NCI-H69 (cell line): Measurements from ENCODE around the gene TMEM269.

Experiments
- DNase-seq: peaks from one replicate; lab custom pipeline; 2025; lab: John Stamatoyannopoulos, UW

Gene TMEM269

DNA sequence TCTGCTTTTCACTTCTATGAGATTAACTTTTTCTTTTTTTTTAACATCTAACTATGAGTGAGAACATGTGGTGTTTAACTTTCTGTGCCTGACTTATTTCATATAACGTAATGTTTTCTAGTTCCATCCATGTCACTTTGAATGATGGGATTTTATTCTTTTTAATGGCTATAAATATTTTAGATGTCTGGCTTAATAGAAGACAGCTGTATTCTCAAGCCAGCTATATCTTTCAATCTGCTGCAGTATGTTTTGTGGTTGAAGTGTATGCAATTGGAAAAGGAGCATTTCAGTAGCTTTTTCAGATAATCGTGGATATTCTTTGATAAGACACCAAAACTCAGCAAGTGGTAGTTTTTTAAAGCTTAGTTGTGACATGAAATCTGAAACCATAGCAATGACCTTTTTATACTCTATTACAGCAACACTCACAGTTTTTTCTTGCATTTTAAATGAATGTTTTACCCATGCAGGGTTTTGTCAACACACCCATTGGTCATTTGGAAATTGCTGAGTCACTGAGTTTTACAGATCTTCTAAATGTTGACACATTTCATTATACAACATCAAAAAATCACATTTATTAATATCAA lies 38.1 kb downstream of the TMEM269 start:
- DNase-seq = peak; percentile 26

GRCh38 chr1:42824481-42825035 lies 39.8 kb downstream of the TMEM269 start:
- DNase-seq = no peak

GRCh38 chr1:42825036-42825851 lies 40.5 kb downstream of the TMEM269 start:
- DNase-seq = no peak

DNA sequence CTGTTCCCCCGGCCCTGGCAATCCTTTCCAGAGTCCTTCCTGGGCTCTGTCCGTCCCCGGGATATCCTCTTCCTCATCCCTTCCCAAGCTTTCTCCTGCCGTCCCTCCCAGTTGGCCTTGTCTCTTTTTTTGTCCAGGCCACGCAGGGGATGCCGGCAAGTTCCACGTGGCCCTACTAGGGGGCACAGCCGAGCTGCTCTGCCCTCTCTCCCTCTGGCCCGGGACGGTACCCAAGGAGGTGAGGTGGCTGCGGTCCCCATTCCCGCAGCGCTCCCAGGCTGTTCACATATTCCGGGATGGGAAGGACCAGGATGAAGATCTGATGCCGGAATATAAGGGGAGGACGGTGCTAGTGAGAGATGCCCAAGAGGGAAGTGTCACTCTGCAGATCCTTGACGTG lies 45.8 kb downstream of the TMEM269 start:
- DNase-seq = no peak

DNA sequence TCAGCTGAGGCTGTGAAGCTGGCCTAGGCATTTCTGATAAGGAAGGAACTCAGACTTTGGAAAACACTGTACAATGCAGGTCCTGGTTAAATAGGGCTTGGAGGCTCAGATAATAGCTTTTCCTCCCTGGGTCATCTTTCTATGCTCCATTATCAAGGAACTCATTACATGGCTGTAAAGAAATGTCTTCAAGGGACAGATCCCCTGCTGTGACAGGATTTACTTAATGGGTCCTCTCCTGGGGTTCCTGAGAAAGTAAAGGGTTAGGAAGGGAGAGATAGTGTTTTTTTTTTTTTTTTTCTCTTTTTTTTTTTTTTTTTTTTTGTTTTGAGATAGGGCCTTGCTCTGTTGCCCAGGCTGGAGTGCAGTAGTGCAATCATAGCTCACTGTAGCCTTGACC lies 46.5 kb downstream of the TMEM269 start:
- DNase-seq = no peak

DNA sequence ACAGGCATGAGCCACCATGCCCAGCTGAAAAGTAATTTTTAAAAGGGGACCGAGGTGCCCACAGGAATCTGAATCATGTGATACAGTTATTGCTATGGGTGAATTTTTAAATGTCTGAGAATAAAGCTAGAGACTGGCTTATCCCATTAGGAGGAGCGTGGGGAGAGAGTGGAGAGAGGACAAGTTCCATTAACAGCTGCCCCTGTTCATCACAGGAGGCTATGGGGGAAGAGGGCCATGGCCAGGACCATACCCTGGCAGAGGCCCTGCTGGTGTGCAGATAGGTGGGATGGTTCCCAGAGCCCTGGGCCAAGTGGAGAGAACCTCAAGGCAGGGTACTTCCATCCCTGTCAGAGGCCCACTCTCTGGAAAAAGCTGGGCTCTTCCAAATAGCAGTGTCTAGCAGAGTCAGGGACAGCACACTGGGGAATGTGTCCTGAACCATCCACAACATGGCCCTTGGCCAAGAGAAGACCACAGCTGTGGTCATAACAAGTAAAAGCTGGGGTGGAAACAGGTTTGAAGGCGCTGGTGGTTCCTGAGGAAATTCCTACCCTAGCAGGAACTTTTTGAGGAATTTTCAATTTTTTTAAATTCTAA lies 48.0 kb downstream of the TMEM269 start:
- DNase-seq = no peak

DNA sequence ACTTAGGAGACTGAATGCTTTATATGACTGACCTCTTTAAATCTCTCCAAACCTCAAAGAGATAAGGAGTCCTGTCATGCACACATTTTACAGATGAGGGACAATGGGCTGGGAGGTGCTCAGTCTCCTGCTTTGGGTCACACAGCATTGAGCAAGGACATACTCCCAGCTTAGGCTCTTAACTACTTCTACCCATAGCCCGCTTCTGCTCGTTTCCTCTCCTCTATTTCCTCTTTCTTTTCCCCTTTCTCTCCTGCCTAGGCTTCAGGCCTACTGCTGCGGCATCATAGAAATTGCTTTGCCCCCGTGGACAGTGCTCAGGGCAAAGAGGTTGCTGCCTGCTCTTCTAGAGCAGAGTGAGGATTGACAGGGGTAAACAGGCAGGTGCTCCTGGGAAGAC lies 49.2 kb downstream of the TMEM269 start:
- DNase-seq = no peak

DNA sequence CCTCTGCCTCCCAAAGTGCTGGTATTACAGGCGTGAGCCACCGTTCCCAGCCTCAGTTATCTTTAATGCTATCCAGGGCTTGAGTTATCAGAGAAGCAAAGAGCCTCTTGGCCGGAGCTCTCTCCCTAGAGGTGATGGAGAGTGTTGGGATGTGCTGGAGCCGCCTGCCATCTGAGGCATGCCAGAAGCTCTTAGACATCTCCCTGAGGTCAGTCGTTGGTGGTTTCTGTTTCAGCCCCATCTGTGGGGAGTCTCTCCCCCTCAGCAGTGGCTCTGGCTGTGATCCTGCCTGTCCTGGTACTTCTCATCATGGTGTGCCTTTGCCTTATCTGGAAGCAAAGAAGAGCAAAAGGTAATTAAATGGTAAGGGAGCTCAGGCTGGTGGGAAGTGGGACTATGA lies 50.0 kb downstream of the TMEM269 start:
- no peak for DNase-seq

DNA sequence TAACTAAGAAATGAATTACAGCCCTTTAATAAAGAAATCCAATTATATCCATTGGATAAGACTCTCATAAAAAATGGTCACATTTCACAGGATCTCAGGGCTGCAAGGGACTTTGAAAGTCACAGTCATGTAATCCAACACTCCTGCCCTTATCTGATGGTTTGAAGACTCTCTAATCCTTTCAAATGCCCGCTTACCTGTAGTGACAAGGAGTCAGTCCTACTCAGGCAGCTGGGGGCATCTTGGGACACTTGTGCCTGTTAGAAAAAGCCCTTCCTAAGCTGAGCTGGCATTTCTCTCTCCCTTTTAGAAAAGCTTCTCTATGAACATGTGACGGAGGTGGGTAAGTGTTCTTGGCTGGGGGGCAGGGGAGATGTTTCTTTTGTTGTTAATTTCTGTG lies 50.6 kb downstream of the TMEM269 start:
- DNase-seq = no peak

DNA sequence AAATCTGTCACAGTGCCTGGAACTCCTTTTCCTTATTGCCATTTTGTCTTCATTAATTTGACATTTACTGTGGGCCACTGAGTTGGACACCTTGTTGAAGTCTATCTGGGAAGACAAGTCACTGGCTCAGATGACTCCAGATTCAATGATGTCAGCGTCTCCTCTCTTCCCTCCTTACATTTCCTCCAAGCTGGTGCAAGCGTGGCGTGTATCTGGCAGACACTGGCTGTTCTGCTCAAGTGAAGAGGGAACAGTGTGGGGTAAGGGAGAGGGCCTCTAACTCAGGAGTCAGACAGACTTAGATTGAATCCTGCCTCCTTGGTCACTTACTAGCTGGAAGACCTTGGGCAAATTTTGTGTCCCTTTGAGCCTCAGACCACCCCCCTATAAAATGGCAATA lies 52.9 kb downstream of the TMEM269 start:
- no peak for DNase-seq

- no peak for DNase-seq
Measured at GRCh38 chr1:42838482-42839190, 53.8 kb downstream of the TMEM269 start.

DNA sequence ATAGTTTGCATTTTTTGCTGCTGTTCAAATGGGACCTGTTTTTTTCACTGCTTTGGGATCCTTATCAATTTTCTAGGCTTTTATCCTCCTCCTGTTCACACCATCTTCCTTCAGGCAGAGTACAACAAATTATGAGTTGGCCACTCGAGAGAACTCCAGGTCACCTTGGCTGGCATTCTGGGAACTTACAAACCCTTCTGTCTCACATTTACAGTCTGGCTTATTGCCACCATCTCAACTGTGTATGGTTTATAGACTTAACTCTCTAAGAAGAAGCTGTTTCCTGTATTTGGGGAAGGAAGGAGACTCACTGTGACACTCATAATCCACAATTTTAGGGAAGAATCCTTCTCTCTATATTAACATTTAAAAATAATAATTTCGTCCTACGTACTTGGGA lies 56.2 kb downstream of the TMEM269 start:
- DNase-seq = no peak

DNA sequence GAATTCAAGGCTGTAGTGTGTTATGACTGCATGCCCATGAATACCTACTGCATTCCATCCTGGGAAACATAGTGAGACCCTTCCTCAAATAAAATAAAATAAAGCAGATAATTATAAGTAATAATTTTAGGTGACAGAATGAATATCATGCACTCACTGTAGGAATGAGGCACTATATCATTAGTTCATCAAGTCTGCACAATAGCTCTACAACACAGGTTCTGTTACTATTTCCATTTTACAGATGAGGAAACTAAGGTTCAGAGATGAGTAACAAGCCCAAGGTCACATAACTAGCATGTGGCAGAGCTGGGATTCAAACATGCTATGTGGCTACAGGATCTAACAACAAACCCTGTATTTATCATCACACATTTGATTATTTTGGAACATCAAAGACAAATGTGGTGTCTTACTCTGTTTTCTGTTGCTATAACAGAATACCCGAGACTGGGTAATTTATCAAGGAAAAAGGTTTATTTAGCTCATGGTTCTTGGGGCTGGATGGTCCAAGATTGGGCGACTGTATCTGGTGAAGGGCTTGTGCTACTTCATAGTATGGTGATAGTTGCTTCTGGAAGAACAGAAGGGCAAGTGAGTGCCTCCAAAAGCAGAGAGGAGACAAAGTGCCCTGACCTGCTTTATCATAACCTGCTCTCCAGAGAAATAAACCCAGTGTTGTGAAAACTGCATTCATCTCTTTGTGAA lies 56.8 kb downstream of the TMEM269 start:
- DNase-seq = no peak

DNA sequence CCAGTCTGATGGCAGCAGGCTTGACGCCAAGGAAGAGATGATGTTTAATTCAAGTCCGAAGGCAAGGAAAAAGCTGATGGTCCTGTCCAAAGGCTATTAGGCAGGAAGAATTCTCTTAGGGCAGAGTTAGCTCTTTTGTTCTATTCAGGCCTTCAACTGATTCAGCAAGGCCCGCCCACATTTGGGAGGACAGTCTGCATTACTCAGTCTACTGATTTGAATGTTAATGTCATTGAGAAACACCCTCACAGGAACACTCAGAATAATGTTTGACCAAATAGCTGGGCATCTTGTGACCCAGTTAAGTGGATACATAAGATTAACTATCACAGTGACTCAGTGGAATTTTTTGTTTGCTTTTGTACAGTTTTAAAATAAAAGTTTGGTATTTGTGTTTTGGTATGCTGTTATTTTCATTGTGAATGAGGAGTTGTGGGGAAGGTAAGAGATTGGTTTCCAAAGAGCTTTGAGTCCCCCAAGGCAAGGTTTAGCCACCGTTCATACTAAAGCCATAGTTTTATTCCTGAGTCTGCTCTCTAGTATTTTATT lies 59.9 kb downstream of the TMEM269 start:
- DNase-seq = no peak

DNA sequence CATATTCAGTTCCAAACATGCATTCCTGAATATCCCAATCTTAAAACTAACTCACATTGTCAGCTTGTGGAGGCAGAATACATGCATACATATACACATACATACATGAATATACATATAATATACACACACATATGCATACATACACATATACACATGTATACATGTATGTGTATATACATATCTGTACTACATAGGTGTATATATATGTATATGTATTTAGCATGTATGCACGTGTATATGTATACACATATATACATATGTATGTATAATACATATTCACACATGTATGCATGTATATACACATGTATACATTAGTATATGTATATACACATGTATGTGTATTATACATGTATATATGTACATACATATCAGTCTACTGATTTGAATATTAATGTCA lies 60.4 kb downstream of the TMEM269 start:
- no peak for DNase-seq

- DNase-seq = peak; percentile 17
Measured at GRCh38 chr1:42845866-42846256, 61.1 kb downstream of the TMEM269 start.

DNA sequence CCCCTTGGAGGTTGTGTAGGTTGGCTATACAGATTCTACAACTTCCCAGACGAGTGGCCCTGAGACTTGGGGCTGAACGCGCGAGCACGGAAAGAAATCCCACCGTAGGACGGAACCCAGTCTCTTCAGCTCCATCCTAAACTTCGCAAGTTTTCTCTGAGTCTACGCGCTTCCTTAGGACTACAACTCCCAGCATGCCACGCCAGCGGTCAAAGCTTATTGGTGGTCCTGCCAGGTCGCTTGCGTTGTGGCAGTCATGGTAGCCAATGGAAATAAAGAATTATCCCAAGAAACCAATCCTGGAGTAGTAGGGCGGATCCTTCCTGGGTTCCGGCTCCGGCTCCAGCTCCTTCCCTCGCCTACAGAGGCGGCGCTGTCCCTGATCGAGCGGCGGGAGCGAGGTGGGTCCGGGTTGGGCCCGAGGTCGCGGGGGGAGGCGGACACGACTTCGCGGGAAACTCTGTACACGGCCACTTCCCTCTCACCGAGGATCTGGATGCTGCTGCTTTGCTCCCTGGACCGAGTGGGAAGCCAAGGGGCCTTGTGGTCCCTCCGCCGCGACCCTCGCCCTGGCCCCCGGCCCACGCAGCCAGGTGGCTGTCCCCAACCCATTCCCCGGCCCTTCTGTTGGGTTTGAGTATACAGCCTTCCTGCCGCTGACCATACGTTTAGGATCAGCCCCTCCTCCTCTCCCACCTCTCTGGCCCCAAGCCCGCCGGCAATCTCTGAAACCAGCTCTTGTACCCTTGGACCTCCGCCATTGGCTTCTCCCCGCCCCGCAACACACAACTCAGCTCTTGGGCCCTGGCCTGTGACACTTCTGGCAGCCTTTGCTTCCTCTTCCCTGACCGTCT lies 61.7 kb downstream of the TMEM269 start, which contains the start of gene ZNF691:
Gene ZNF691 (plus strand): TSS at position 357 of the 854 bp plus-strand sequence. CDS start 3,046 bp downstream, outside the sequence.
- peak; percentile 95 for DNase-seq

DNA sequence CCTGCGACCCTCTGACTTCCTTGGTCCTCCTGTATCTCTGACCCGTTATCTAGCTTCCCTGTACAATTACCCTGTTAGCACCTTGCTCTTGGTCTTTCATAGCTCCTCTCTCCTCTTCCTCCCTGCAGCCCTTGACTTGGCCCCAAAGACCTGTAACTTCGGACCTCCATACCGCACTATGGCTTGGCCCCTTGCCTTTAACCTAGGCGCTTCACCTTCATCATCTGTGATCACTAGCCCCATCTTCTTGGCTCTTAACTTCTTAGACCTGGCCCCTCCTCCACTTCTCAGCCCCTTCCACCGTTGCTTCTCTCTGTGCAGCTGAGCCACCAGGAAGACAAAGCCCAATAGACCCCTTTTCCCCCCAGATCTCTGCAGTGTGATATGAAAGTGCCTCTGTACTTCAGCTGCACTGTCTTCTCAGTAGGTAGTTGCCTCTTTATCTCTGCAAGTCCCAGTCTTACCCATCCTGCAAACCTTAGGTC lies 62.4 kb downstream of the TMEM269 start:
- no peak for DNase-seq

GRCh38 chr1:42847721-42848460 lies 63.1 kb downstream of the TMEM269 start:
- DNase-seq = no peak
